ENCODE data around the gene HYOU1.
"Not testable (repeated sequence)": the region's sequence is repeated elsewhere in the genome, so short reads cannot be mapped to it uniquely, and the experiment has no call there.

The HYOU1 gene

DNA sequence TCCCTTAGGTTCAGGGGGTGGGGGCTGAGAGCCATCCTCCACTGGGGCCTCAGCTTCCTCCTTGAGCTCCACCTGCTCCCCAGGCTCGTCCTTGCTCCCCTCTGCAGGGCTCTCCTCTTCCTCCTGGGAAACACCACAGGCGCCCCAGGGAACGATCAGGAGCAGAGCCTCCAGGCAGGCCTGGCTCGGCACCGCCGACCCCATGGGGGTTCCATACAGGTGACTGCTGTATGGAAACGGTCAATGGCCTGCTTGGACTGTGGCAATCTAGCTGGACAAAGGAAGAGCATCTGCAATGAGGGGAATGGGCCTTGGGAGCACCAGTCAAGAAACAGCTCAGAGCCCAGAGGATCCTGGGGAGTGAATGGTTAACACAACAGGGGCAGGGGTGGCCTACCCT is 7.9 kb downstream of the HYOU1 start:
- TF ChIP-seq MYC (IDR thresholded peaks at IDR 0.05; ENCODE audit: low read depth, low read length) (no peak), POLR2A (IDR thresholded peaks at IDR 0.05; ENCODE audit: extremely low read depth, insufficient read length) (no peak)
- TF ChIP-seq, protein P1, sequence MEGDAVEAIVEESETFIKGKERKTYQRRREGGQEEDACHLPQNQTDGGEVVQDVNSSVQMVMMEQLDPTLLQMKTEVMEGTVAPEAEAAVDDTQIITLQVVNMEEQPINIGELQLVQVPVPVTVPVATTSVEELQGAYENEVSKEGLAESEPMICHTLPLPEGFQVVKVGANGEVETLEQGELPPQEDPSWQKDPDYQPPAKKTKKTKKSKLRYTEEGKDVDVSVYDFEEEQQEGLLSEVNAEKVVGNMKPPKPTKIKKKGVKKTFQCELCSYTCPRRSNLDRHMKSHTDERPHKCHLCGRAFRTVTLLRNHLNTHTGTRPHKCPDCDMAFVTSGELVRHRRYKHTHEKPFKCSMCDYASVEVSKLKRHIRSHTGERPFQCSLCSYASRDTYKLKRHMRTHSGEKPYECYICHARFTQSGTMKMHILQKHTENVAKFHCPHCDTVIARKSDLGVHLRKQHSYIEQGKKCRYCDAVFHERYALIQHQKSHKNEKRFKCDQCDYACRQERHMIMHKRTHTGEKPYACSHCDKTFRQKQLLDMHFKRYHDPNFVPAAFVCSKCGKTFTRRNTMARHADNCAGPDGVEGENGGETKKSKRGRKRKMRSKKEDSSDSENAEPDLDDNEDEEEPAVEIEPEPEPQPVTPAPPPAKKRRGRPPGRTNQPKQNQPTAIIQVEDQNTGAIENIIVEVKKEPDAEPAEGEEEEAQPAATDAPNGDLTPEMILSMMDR (IDR thresholded peaks at IDR 0.05; ENCODE audit: low read depth, low read length), result no peak
- no peak overlapping the region for H3K4me3 ChIP-seq (ENCODE audit: low read depth, low read length)
- no peak for DNase-seq (ENCODE audit: low read depth)

- no peak overlapping the region for H3K4me3 ChIP-seq (ENCODE audit: low read depth, low read length)
- no peak for TF ChIP-seq POLR2A (IDR thresholded peaks at IDR 0.05; ENCODE audit: extremely low read depth, insufficient read length)
- TF ChIP-seq, protein P1 (IDR thresholded peaks at IDR 0.05; ENCODE audit: low read depth, low read length), result no peak
- no peak for TF ChIP-seq MYC (IDR thresholded peaks at IDR 0.05; ENCODE audit: low read depth, low read length)
- no peak for TF ChIP-seq MAX (IDR thresholded peaks at IDR 0.05; ENCODE audit: low read depth, low read length)
- no peak for DNase-seq (ENCODE audit: low read depth)
Observed at GRCh38 chr11:119048644-119049043, 8.4 kb downstream of the HYOU1 start.

- no peak for TF ChIP-seq POLR2A (IDR thresholded peaks at IDR 0.05; ENCODE audit: extremely low read depth, insufficient read length)
- TF ChIP-seq MYC (IDR thresholded peaks at IDR 0.05; ENCODE audit: low read depth, low read length), result no peak
- no peak for DNase-seq (ENCODE audit: low read depth)
- no peak overlapping the region for H3K4me3 ChIP-seq (ENCODE audit: low read depth, low read length)
Observed at GRCh38 chr11:119047205-119047604, 9.8 kb downstream of the HYOU1 start.

DNA sequence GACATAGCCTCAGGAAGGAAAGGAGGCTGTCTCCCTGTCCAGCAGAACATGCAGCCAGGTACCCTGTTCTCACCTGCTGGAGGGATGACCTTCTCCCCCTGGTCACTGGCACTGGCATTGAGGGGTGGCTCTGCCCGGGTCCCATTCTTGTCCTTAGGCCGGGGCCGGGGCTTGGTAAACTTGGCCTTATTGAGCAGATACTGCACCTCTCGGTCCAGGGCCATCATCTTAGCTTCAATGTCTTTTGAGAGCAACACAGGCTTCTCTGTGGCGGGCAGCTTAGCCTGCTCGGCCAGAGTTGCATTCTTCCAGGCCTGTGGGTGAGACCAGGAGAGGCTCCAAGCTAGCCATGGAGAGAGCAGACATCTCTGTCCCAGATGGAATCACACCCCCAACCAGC is 10.5 kb downstream of the HYOU1 start:
- TF ChIP-seq MAX (IDR thresholded peaks at IDR 0.05; ENCODE audit: low read depth, low read length), result no peak
- no peak for TF ChIP-seq MYC (IDR thresholded peaks at IDR 0.05; ENCODE audit: low read depth, low read length)
- no peak for DNase-seq (ENCODE audit: low read depth)

DNA sequence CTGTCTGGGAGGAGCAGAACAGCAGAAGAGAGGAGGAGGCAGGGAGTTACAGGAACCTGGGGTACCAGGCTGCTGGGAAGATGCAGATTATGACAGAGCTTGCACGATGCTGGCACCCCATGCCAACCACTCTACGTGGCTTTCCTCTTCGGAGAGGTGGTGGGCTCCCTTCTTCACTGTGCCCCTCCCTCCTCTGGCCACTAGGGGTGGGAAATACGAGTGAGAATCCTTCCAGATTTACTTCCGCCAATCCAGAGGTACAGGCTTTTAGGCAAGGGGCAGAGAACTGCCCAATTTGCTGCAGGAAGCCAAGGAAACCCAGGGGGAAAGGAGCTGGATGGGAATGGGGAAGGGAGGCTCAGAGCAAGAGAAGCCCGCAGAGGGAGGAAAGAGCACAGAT is 12.3 kb downstream of the HYOU1 start:
- TF ChIP-seq, protein P1 (IDR thresholded peaks at IDR 0.05; ENCODE audit: low read depth, low read length), result peak; percentile 47
- no peak for TF ChIP-seq POLR2A (IDR thresholded peaks at IDR 0.05; ENCODE audit: extremely low read depth, insufficient read length)
- no peak overlapping the region for H3K4me3 ChIP-seq (ENCODE audit: low read depth, low read length)
- no peak for DNase-seq (ENCODE audit: low read depth)

More for the DNA sequence above, 10.5 kb downstream of the HYOU1 start:
- H3K4me3 ChIP-seq (ENCODE audit: low read depth, low read length), result no peak overlapping the region

DNA sequence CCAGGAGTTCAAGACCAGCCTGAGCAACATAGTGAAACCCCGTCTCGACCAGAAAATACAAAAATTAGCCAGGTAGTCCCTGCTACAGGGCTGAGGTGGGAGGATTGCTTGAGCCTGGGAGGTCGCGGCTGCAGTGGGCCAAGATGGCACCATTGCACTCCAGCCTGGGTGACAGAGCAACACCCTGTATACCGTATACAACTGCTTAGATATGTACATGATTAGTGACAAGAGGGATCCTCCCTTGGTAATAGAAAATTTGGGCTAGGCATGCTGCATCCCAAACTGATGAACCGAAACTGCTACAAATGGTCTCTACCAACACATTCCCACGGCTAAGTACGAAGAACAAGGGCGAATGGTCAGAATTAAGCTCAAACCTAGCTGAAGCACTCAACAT is 14.1 kb downstream of the HYOU1 start:
- no peak overlapping the region for H3K4me3 ChIP-seq (ENCODE audit: low read depth, low read length)
- TF ChIP-seq POLR2A (IDR thresholded peaks at IDR 0.05; ENCODE audit: extremely low read depth, insufficient read length), result no peak
- no peak for TF ChIP-seq MAX (IDR thresholded peaks at IDR 0.05; ENCODE audit: low read depth, low read length)
- TF ChIP-seq, protein P1 (IDR thresholded peaks at IDR 0.05; ENCODE audit: low read depth, low read length), result no peak
- TF ChIP-seq MYC (IDR thresholded peaks at IDR 0.05; ENCODE audit: low read depth, low read length), result no peak
- DNase-seq (ENCODE audit: low read depth), result no peak

DNA sequence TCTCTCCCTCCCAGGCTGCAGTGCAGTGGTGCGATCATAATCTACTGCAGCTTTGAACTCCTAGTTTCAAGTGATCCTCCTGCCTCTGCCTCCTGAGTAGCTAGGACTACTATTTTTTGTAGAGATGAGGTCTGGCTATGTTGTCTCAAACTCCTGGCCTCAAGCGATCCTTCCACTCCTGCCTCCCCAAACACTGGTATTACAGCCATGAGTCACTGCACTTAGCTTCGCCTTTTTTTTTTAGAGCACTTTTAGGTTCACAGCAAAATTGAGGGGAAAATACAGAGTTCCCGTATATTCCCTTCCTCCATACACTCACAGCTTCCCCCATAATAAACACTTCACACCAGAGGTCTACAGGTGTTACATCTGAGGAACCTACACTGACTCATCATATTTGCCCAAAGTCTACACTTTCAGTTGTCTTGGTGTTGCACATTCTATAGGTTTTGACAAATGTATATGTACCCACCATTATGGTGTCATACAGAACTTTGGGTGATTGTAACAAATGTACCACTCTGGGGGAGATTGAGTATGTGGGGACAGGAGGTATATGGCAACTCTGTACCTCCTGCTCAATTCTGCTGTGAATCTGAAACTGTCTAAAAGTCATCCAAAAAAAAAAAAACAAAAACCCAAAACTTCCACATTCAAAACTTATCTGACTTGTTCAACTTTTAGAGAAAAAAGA is 15.0 kb downstream of the HYOU1 start:
- peak; percentile 55 for DNase-seq (ENCODE audit: low read depth)
- TF ChIP-seq POLR2A (IDR thresholded peaks at IDR 0.05; ENCODE audit: extremely low read depth, insufficient read length) (no peak), MAX (IDR thresholded peaks at IDR 0.05; ENCODE audit: low read depth, low read length) (no peak), MYC (IDR thresholded peaks at IDR 0.05; ENCODE audit: low read depth, low read length) (no peak)
- TF ChIP-seq, protein P1 (IDR thresholded peaks at IDR 0.05; ENCODE audit: low read depth, low read length), result no peak
- H3K4me3 ChIP-seq (ENCODE audit: low read depth, low read length), result no peak overlapping the region

DNA sequence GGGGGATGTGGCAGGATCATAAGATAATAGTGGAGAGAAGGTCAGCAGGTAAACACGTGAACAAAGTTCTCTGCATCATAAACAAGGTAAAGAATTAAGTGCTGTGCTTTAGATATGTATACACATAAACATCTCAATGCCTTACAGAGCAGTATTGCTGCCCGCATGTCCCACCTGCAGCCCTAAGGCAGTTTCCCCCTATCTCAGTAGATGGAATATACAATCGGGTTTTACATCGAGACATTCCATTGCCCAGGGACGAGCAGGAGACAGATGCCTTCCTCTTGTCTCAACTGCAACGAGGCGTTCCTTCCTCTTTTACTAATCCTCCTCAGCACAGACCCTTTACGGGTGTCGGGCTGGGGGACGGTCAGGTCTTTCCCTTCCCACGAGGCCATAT is 17.5 kb downstream of the HYOU1 start:
- not testable (repeated sequence) for H3K4me3 ChIP-seq (ENCODE audit: low read depth, low read length); DNase-seq (ENCODE audit: low read depth)
